ENCODE results near the gene TMEM117.

DNA sequence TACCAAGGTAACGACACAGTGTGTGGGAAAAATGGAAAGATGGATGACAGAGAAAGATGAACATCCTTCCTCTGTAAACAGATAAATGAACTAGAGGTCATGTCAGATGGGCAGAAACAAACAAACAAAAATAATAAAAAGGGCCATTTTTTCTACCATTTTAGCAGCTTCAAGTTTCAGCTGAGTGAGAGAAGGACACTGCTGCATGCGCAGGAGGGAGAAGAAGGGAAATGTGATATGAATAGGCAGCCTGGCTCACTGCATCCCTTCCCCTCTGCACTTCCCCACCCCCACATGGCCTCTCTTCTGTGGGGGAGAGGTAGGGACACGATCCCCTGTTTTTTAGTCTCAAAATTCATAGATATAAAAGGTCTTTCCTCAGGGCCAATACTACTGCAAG, 548.3 kb downstream of the TMEM117 start:
- TF ChIP-seq, protein P1, sequence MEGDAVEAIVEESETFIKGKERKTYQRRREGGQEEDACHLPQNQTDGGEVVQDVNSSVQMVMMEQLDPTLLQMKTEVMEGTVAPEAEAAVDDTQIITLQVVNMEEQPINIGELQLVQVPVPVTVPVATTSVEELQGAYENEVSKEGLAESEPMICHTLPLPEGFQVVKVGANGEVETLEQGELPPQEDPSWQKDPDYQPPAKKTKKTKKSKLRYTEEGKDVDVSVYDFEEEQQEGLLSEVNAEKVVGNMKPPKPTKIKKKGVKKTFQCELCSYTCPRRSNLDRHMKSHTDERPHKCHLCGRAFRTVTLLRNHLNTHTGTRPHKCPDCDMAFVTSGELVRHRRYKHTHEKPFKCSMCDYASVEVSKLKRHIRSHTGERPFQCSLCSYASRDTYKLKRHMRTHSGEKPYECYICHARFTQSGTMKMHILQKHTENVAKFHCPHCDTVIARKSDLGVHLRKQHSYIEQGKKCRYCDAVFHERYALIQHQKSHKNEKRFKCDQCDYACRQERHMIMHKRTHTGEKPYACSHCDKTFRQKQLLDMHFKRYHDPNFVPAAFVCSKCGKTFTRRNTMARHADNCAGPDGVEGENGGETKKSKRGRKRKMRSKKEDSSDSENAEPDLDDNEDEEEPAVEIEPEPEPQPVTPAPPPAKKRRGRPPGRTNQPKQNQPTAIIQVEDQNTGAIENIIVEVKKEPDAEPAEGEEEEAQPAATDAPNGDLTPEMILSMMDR (IDR thresholded peaks at IDR 0.05), result no peak
- no peak for TF ChIP-seq POLR2A (IDR thresholded peaks at IDR 0.05)

Measured in esophagus squamous epithelium (tissue), 4 donors.